Small intestine (tissue), 7 donors: ENCODE measurements around the gene SPRED2. TPM values are rescaled to one million over a fixed set of nuclear protein-coding genes. Genes with fewer than 3 reads are reported as not detected.

Experiments
- DNase-seq, 2 donors: peaks; one replicate each; pipeline versions ENCODE4 v3.0.0 to v3.0.0-alpha.2; 2013
- FAIRE-seq: peaks from 2 replicates; lab custom pipeline; 2012; peaks lifted over from hg19 to GRCh38; lab: Jason Lieb, UNC
- H3K27ac ChIP-seq, 3 donors: one replicate each; pipeline ENCODE4 v1.5.1; 2013; ENCODE audit warnings: low read length in 2 of 3, mild to moderate bottlenecking in 2 of 3, control low read depth in 1 of 3, inconsistent platforms in 1 of 3, low read depth in 1 of 3, moderate library complexity in 1 of 3
- H3K27me3 ChIP-seq, 3 donors: one replicate each; pipeline ENCODE4 v1.6.1; 2013; ENCODE audit warnings: low read length in 3 of 3, inconsistent platforms in 1 of 3; ENCODE audit not compliant: control insufficient read depth in 3 of 3, insufficient read depth in 3 of 3
- H3K36me3 ChIP-seq, 3 donors: one replicate each; pipeline ENCODE4 v1.6.1; 2013; ENCODE audit warnings: low read length in 3 of 3, inconsistent platforms in 1 of 3, low read depth in 1 of 3, mild to moderate bottlenecking in 1 of 3, moderate library complexity in 1 of 3; ENCODE audit not compliant: control insufficient read depth in 3 of 3, insufficient read depth in 2 of 3
- H3K4me1 ChIP-seq, 3 donors: one replicate each; pipeline ENCODE4 v1.6.1; 2013; ENCODE audit warnings: low read length in 2 of 3, inconsistent platforms in 1 of 3, low read depth in 1 of 3, mild to moderate bottlenecking in 1 of 3, moderate library complexity in 1 of 3; ENCODE audit not compliant: control insufficient read depth in 3 of 3, insufficient read depth in 2 of 3
- H3K4me3 ChIP-seq, 3 donors: one replicate each; pipeline ENCODE4 v1.5.1; 2013; ENCODE audit warnings: low read length in 3 of 3, control low read depth in 1 of 3, inconsistent platforms in 1 of 3, low read depth in 1 of 3, mild to moderate bottlenecking in 1 of 3, moderate library complexity in 1 of 3
- H3K9me3 ChIP-seq, 2 donors: one replicate each; pipeline ENCODE4 v1.6.1; 2013; ENCODE audit warnings: low read depth in 1 of 2, low read length in 1 of 2; ENCODE audit not compliant: control insufficient read depth in 2 of 2, insufficient read depth in 1 of 2
- WGBS, 3 donors: extraction: QIAGEN DNeasy Blood & Tissue Kit; methylation state at CpG; one replicate each; pipeline ENCODE4 v1.1.7; 2013; 5-methylcytosine and 5-hydroxymethylcytosine counted together
- polyA plus RNA-seq, 4 donors: library from polyadenylated mRNA; stranded (reverse) in 3 of 4; unstranded in 1 of 4; fragments of 200-250 nt in 3 of 4; fragments of 120-200 nt in 1 of 4; gene quantifications; one replicate each; pipeline versions ENCODE4 v1.2.1 to v1.2.3, GENCODE V29; 2013
- donor health status: healthy with polysubstance abuse.
- donor health status: control.
- donor health status: control.
- donor health status: Bipolar disorder and iron deficiency.
- donor health status: healthy.

Gene SPRED2
- polyA plus RNA-seq, 4 donors: 10.7 to 26.3 (median 19.1) TPM

DNA sequence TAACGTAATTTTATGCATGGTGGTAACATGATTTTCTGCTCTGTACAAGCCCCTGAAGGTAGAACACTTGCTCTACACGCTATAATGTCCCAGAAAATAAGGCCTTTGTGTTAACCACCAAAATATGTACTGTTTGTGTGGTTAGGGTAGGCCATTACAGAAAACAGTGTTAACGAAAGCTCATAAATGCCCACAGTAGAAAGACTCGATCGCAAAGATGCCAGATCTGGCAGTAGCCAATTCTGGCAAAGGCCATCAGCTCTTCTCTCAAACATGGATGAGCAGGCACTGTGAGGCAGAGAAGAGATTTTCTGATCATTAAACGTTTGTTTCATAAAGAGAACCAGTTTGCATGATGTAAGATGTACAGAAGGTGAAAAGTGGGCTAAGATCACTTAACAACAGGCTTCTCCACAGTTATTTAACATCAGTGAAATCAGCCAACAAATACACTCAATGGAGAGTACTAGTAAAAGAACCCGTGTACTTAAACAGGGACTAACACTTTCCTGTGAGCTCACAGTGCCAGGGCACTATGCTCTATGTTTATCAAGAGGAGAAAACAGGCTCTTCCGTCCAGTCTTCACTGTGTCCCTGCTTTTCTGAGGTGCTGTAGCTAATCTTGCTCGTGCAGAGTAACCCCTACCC, 80.3 kb downstream of the SPRED2 start:
- Histone ChIP-seq H3K9me3 (peaks cover 0 to 8% of the 10 kb centered on the region in 2 donors), H3K4me1 (peaks cover 0 to 28% (median 17%) of the 10 kb centered on the region in 3 donors), H3K27ac (no peak overlapping the region), H3K36me3 (no peaks in the 10 kb centered on the region), H3K27me3 (no peaks in the 10 kb centered on the region), H3K4me3 (no peak overlapping the region)
- 87 to 90% (median 89%) methylated on average over 9 of the region's 9 CpGs for WGBS, 3 donors
- no peak for FAIRE-seq
- no peak for DNase-seq

DNA sequence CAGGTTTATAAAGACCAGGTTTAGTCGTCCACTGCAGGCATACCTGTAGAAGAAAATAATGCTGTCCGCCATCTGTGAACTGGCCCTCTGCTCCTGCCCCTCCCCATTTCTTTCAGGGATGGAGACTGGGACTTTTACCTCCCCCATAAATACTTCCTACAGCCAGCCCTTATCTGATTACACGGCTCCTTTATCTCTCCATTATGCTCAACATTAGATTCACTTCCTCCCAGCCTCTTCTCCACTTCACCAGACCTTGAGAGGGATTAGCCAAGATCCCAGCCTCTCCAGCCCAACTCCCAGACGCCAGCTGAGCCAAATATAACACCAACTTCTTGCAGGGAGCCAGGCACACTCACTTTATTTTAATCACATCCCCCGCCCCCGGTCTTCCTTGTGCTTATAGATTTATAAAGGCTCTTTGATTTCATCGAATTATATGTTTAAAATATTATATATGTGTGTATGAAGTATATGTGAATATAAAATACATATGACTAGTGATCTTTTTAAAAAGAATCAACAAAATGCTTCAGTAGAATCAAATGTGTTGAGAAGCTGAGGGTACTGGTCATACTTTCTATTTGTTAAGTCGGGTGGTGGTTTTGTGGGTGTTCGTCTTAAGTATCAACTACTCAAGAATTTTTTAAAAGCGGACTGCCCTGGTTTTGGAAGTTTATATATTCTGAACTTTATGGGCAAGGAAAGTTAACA, 81.0 kb downstream of the SPRED2 start:
- Histone ChIP-seq H3K9me3 (peaks cover 0 to 8% of the 10 kb centered on the region in 2 donors), H3K27ac (peak overlapping the region in 2 of 3 donors; percentile 0 to 63), H3K4me3 (no peak overlapping the region), H3K4me1 (peaks cover 0 to 28% (median 17%) of the 10 kb centered on the region in 3 donors), H3K27me3 (no peaks in the 10 kb centered on the region), H3K36me3 (no peaks in the 10 kb centered on the region)
- FAIRE-seq (no peak), DNase-seq (peak; percentile 66 to 67)
- WGBS, 3 donors: 63 to 72% (median 68%) methylated on average over 10 of the region's 10 CpGs

DNA sequence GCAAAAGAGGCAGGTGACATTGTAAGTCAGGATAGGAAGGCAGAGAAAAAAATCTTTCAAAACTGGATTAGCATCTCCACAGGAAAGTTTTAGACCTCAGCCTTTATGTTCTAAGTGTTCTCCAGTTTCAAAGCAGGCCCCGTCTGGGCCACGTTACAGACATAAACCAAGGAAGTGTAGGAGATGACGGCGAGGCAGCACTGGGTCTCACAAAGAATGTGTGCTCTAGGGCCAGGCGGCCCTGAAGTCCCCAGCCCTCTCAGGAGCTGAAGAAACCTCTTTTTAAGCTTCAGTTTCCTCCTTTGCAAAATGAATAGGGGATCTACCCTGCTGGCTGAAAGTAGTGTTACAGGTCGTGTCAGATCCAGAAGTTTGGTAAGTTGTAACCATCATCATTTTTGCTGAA, 81.7 kb downstream of the SPRED2 start:
- H3K36me3 ChIP-seq: no peaks in the 10 kb centered on the region
- WGBS, 3 donors: 65 to 82% (median 81%) methylated on average over 6 of the region's 6 CpGs
- H3K4me3 ChIP-seq: no peak overlapping the region
- H3K27me3 ChIP-seq: no peaks in the 10 kb centered on the region
- peaks cover 0 to 8% of the 10 kb centered on the region in 2 donors for H3K9me3 ChIP-seq
- DNase-seq (peak in 1 of 2 donors; percentile 41), FAIRE-seq (no peak)
- H3K27ac ChIP-seq: peak overlapping the region in 2 of 3 donors; percentile 0 to 63
- H3K4me1 ChIP-seq: peaks cover 0 to 28% (median 17%) of the 10 kb centered on the region in 3 donors

DNA sequence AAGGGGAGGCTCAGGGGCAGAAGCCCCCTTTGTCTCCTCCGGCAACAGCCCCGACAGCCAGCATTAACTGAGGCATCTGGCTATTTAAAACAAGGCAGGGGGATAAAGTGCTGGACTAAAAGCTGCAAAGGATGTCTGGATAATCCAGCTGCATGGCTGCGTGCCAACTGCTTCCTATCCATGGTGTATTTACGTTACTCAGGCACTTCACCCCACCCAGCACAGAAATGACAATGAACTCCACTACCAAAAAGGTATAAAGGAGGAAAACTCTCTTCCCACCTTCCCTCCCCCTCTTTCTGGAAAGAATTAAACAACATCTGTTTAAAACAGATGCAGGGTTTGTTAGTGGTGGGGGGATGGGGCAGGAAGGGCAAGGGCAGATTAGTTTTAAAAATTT, 82.5 kb downstream of the SPRED2 start:
- 37 to 57% (median 55%) methylated on average over 4 of the region's 4 CpGs for WGBS, 3 donors
- Histone ChIP-seq H3K4me1 (peaks cover 0 to 28% (median 17%) of the 10 kb centered on the region in 3 donors), H3K4me3 (no peak overlapping the region), H3K27ac (no peak overlapping the region), H3K36me3 (no peaks in the 10 kb centered on the region), H3K27me3 (no peaks in the 10 kb centered on the region), H3K9me3 (peaks cover 0 to 1% of the 10 kb centered on the region in 2 donors)
- DNase-seq: peak; percentile 44 to 57
- no peak for FAIRE-seq

DNA sequence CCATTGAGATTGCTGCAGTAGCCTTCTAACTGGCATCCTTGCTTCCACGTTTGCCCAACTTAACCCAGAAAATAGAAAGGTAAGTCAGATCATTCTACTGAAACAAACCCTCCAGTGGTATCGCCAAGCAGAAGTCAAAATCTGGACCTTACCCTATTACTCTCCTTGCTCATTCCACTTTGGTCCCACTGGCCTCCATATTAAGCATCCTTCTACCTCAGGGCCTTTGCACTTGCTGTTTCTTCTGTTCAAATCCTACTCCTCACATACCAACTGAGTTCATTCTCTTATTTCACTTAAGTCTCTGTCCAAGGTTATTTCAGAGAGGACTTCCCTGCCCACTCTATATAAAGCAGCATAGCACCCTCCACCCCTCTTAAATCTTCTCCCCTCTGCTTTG, 84.5 kb downstream of the SPRED2 start:
- no peak overlapping the region for H3K4me3 ChIP-seq
- no peak for FAIRE-seq
- 93 to 98% (median 98%) methylated on average over 2 of the region's 2 CpGs for WGBS, 3 donors

DNA sequence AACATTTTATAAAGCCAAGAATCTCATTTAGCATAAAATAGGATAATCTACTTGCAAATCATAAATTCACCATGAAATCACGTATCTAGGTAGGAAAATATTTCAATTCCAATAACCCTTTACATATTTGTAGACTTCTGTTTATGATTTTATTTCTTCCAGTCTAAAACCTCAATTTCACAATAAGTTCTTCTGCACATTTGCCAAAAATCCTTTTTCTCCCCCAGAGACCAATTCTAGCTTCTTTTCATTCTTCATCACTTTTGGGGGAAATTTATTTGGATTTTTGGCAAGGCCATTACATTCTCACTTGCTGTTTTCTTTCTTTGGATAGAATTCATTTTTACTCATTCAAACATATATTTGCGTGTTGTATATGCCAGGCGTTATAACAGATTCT, 86.8 kb downstream of the SPRED2 start:
- Histone ChIP-seq H3K27ac (no peak overlapping the region), H3K4me3 (no peak overlapping the region), H3K27me3 (no peaks in the 10 kb centered on the region), H3K36me3 (peaks cover 0 to 14% (median 0%) of the 10 kb centered on the region in 3 donors), H3K9me3 (no peaks in the 10 kb centered on the region), H3K4me1 (peaks cover 0 to 13% (median 6%) of the 10 kb centered on the region in 3 donors)
- DNase-seq (no peak), FAIRE-seq (no peak)
- WGBS, 3 donors: 87 to 93% (median 89%) methylated on average over 3 of the region's 3 CpGs

More for the DNA sequence above, 84.5 kb downstream of the SPRED2 start:
- no peaks in the 10 kb centered on the region for H3K9me3 ChIP-seq
- DNase-seq: no peak
- H3K27ac ChIP-seq: no peak overlapping the region
- no peaks in the 10 kb centered on the region for H3K27me3 ChIP-seq
- peaks cover 0 to 7% (median 0%) of the 10 kb centered on the region in 3 donors for H3K36me3 ChIP-seq
- H3K4me1 ChIP-seq: peaks cover 0 to 21% (median 15%) of the 10 kb centered on the region in 3 donors

DNA sequence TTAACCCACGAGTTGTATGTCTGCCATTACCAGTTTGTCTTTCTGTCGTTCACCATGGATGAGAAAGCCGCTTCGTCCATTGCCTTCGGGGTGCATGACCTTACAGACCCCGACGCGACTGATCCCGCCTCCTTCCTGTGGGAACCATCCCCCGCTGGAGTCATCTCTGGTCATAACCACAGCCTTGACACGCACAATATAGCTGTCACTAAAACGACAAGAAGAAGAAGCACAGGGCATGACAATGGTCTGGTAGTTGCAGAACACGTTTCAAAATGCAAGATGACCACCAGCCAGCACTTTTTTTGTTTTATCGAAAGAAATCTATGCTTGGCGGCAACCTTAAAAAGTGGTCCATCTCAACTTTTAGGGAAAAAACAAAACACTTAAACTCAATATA, 87.7 kb downstream of the SPRED2 start:
- H3K9me3 ChIP-seq: no peaks in the 10 kb centered on the region
- FAIRE-seq: no peak
- no peak overlapping the region for H3K27ac ChIP-seq
- WGBS, 3 donors: 82 to 94% (median 83%) methylated on average over 15 of the region's 15 CpGs
- no peak overlapping the region for H3K4me3 ChIP-seq
- no peak for DNase-seq
- H3K27me3 ChIP-seq: no peaks in the 10 kb centered on the region
- H3K4me1 ChIP-seq: peaks cover 0 to 4% (median 2%) of the 10 kb centered on the region in 3 donors
- H3K36me3 ChIP-seq: peaks cover 0 to 14% (median 0%) of the 10 kb centered on the region in 3 donors

DNA sequence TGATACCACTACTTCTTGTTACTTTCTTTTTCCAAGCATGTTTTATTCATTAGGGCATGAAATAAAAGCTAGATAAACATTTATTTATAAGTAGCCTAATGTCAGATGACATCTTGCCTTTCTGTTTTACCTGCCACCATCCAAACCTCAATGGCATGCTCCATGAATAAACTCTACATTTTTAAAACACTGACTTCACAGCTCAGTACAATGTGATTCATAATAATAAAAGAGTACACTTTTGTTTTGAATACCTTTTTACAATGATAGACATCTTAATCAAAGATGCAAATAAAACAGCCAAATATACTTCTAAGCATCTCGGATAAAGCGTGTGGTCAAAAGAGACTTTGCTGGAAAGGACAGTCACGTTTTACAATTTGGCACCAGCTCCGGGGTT, 88.2 kb downstream of the SPRED2 start:
- Histone ChIP-seq H3K4me3 (no peak overlapping the region), H3K27ac (no peak overlapping the region), H3K9me3 (no peaks in the 10 kb centered on the region), H3K27me3 (no peaks in the 10 kb centered on the region), H3K4me1 (no peaks in the 10 kb centered on the region), H3K36me3 (peaks cover 0 to 14% (median 0%) of the 10 kb centered on the region in 3 donors)
- DNase-seq (no peak), FAIRE-seq (no peak)
- 81 to 89% (median 81%) methylated on average over 4 of the region's 4 CpGs for WGBS, 3 donors
